ENCODE data around the gene PEPD.

- TF ChIP-seq CTCF (IDR thresholded peaks at IDR 0.05) (no peak), POLR2A (IDR thresholded peaks at IDR 0.05) (no peak)
These were observed 112.8 kb downstream of the PEPD start for GRCh38 chr19:33408538-33409434.

Data from esophagus squamous epithelium (tissue), 4 donors.